DMS114 treated with DMSO at 0.1 percent for 48 hours (cell line): Measurements from ENCODE around the gene MTMR1.

Experiments used
- DNase-seq: peaks from one replicate; lab custom pipeline; 2025; ENCODE audit not compliant: unreplicated experiment; lab: John Stamatoyannopoulos, UW

The MTMR1 gene

GRCh38 chrX:150777328-150777992 lies 84.3 kb downstream of the MTMR1 start:
- no peak for DNase-seq

DNA sequence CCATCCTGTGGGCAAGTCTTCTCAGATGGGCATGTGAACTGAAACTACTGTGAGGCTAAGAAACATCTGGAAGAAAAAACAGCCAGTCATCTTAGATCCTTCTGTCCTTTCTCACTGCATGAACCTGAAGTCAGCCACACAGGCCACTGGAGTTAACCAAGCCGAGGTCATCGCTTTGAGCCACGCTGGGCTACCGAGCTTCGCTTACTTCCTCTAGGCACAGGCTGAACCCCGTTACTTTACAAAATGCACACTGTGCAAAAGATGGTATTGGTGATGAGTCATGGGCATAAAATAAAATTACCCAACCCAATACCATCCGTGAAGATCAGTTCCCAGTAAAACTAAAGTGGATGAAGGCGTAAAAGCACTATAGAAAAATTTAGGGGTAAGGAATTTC lies 86.2 kb downstream of the MTMR1 start:
- no peak for DNase-seq

DNA sequence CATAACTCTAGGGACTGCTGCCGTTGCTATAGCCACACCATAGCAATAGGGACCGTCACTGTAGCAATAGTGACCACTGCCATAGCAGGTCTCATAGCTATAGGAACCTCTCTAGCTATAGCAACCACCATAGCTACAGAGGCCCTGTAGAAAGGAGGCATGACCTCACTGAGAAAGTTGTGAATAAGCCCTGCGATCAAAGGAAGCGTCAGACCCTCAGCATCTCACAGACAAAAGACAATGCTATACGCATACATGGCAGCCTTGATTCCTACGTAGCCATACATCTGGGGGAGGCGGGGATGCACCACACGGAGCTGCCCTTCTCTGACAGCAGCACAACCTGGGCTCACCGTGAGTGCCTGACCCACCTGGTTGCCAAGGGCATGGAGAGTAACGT lies 88.5 kb downstream of the MTMR1 start:
- no peak for DNase-seq

- no peak for DNase-seq
Observed at GRCh38 chrX:150790021-150790420, 96.8 kb downstream of the MTMR1 start.

- DNase-seq: no peak
Observed at GRCh38 chrX:150792949-150793527, 99.8 kb downstream of the MTMR1 start.

- DNase-seq: no peak
Observed at GRCh38 chrX:150805736-150806135, 112.5 kb downstream of the MTMR1 start.

GRCh38 chrX:150806827-150807226 lies 113.6 kb downstream of the MTMR1 start:
- DNase-seq: no peak

- DNase-seq: no peak
Observed at GRCh38 chrX:150813922-150814321, 120.7 kb downstream of the MTMR1 start.
